Esophagus squamous epithelium (tissue), 4 donors: ENCODE results near the gene PARP12.

Experiments used
- POLR2A ChIP-seq, 4 donors: fragments of 450-650 bp; IDR thresholded peaks; one replicate each; pipeline ENCODE4 v1.6.1; 2017; ENCODE audit warnings: antibody characterized with exemption in 4 of 4, mild to moderate bottlenecking in 4 of 4, moderate library complexity in 3 of 4
- TF ChIP-seq, protein P1 (sequence below), 6 experiments: fragments of 450-650 bp in 4 of 6; fragments of 200-600 bp in 2 of 6; sonication (generic) in 2 of 6; IDR thresholded peaks; one replicate each; pipeline ENCODE4 v1.5.1; 2016 to 2019; ENCODE audit warnings: antibody characterized with exemption in 6 of 6, mild to moderate bottlenecking in 4 of 6, moderate library complexity in 4 of 6

DNA sequence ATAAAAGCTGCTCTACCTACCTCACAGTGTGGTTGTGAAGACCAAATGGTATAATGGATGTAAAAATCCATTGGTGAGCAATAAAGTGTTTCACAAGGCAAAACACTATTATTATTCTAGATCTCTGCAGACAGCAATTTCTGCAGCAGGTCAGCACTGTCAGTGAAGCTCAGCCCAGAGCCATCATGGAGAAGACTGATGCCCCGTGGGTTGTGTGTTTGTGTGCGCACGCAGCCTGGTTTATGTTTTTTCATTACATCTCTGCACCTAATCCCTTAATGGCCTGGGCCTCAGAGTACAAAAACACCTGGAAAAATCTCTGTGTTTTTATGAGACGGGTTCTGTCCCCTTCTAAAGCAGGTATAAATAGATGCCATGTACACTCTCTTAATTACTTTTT, 64.2 kb downstream of the PARP12 start:
- TF ChIP-seq, protein P1, sequence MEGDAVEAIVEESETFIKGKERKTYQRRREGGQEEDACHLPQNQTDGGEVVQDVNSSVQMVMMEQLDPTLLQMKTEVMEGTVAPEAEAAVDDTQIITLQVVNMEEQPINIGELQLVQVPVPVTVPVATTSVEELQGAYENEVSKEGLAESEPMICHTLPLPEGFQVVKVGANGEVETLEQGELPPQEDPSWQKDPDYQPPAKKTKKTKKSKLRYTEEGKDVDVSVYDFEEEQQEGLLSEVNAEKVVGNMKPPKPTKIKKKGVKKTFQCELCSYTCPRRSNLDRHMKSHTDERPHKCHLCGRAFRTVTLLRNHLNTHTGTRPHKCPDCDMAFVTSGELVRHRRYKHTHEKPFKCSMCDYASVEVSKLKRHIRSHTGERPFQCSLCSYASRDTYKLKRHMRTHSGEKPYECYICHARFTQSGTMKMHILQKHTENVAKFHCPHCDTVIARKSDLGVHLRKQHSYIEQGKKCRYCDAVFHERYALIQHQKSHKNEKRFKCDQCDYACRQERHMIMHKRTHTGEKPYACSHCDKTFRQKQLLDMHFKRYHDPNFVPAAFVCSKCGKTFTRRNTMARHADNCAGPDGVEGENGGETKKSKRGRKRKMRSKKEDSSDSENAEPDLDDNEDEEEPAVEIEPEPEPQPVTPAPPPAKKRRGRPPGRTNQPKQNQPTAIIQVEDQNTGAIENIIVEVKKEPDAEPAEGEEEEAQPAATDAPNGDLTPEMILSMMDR (IDR thresholded peaks at IDR 0.05) = no peak
- no peak for TF ChIP-seq POLR2A (IDR thresholded peaks at IDR 0.05)
